ENCODE results near the gene MRNIP. TPM values are rescaled to one million over a fixed set of nuclear protein-coding genes. Genes with fewer than 3 reads are reported as not detected.
A peak's percentile ranks its signal among the peaks of the same experiment; 100 is the strongest.

Gene MRNIP
- total RNA-seq, 1 donor, result 11.0 TPM

- DNase-seq (ENCODE audit: low read depth), result peak; percentile 97
- TF ChIP-seq, protein P1, sequence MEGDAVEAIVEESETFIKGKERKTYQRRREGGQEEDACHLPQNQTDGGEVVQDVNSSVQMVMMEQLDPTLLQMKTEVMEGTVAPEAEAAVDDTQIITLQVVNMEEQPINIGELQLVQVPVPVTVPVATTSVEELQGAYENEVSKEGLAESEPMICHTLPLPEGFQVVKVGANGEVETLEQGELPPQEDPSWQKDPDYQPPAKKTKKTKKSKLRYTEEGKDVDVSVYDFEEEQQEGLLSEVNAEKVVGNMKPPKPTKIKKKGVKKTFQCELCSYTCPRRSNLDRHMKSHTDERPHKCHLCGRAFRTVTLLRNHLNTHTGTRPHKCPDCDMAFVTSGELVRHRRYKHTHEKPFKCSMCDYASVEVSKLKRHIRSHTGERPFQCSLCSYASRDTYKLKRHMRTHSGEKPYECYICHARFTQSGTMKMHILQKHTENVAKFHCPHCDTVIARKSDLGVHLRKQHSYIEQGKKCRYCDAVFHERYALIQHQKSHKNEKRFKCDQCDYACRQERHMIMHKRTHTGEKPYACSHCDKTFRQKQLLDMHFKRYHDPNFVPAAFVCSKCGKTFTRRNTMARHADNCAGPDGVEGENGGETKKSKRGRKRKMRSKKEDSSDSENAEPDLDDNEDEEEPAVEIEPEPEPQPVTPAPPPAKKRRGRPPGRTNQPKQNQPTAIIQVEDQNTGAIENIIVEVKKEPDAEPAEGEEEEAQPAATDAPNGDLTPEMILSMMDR (IDR thresholded peaks at IDR 0.05; ENCODE audit: insufficient read depth, low read length), result no peak
- peak overlapping the region; percentile 95 for H3K4me3 ChIP-seq (ENCODE audit: low read depth, low read length)
These were observed 37.1 kb downstream of the MRNIP start for GRCh38 chr5:179821298-179822058.

DNA sequence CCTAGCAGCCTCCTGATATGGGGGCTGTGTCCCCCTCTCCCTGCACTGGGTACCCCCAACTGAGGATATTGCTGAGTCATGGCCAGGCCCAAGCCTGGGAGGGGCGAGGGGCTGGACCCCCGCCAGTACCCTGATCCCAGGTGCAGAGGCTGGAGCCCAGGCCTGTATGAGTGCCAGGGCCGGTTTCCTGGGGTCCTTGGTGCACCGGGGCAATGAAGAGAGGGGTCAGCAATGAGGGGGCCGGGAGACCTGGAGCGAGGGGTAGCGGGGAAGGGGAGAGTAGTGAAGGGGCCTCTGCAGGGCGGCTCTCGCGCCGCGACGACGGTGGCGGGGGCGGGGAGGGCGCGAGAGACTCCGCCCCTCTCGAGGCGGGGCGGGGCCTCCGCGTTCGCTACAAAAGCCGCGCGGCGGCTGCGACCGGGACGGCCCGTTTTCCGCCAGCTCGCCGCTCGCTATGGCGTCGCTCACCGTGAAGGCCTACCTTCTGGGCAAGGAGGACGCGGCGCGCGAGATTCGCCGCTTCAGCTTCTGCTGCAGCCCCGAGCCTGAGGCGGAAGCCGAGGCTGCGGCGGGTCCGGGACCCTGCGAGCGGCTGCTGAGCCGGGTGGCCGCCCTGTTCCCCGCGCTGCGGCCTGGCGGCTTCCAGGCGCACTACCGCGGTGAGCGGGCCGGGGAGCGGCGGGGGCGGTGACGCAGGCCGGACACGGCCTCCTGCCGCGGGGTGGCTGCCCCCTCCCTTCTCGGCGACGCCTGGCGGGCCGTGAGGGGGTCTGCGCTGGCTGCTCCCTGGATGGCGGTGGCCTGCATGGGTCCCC is 37.9 kb downstream of the MRNIP start, which contains the start of gene SQSTM1:
Gene SQSTM1, plus strand, starts transcription at position 423 of the 815 bp plus-strand sequence. Its CDS starts 32 bp downstream, at position 455.
- peak; percentile 84 for DNase-seq (ENCODE audit: low read depth)
- TF ChIP-seq, protein P1 (IDR thresholded peaks at IDR 0.05; ENCODE audit: insufficient read depth, low read length), result no peak
- peak within 1 kb of the TSS; percentile 95 for H3K4me3 ChIP-seq (ENCODE audit: low read depth, low read length)

- TF ChIP-seq, protein P1 (IDR thresholded peaks at IDR 0.05; ENCODE audit: insufficient read depth, low read length), result no peak
- H3K4me3 ChIP-seq (ENCODE audit: low read depth, low read length), result peak overlapping the region; percentile 95
- DNase-seq (ENCODE audit: low read depth), result peak; percentile 37
These were observed 38.5 kb downstream of the MRNIP start for GRCh38 chr5:179820127-179820482.

DNA sequence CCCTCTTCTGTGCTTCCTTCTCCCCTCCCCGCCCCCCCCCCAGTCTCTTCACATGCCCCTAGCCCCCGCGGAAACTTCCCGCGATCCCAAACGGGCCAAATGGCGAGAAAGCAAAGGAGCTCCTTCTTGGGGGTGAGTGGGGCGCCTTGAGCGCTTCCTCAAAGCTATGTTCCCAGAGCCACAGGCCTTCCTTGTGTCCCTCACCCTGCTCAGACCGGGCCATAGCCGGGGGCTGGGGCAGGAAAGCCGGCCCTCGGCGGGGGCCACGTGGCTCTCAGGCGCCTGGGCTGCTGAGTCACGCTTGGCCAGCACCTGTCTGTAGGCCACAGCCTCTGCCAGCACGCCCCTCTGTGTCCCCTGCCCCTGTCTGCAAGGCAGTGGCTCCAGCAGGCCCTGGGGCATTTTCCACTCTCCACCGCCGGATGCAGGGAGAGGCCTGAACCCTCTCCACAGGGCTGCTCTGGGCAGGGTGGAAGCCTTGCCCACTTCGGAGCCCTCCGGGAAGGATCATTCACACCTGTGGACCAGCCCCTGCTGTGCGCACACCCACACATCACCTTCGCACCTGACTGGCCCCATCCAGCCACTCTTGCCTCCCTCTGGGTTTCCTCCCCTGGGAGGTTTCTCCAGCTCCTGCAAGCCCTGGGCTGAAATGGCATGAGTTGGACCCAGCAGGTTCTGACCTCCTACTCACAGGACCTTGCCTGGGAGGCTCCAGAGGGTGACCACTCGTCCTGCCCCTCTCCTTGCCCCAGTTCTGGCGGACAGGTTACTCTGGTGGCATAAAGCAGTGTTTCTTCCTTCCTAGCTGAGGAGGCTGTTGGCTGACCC is 39.1 kb downstream of the MRNIP start:
- TF ChIP-seq, protein P1 (IDR thresholded peaks at IDR 0.05; ENCODE audit: insufficient read depth, low read length), result no peak
- DNase-seq (ENCODE audit: low read depth), result peak; percentile 75
- peak overlapping the region; percentile 95 for H3K4me3 ChIP-seq (ENCODE audit: low read depth, low read length)

GRCh38 chr5:179818746-179819295 is 39.8 kb downstream of the MRNIP start:
- TF ChIP-seq, protein P1 (IDR thresholded peaks at IDR 0.05; ENCODE audit: insufficient read depth, low read length), result no peak
- peak overlapping the region; percentile 95 for H3K4me3 ChIP-seq (ENCODE audit: low read depth, low read length)
- peak; percentile 94 for DNase-seq (ENCODE audit: low read depth)
